GM21528 (cell line): Measurements from ENCODE around the gene PSKH1.
"Not testable (repeated sequence)": the region's sequence is repeated elsewhere in the genome, so short reads cannot be mapped to it uniquely, and the experiment has no call there.

ENCODE experiments used
- ATAC-seq: cut with Tn5 transposase; IDR thresholded peaks from one replicate; pipeline ENCODE4 v1.9.1; 2021; ENCODE audit warnings: mild to moderate bottlenecking, moderate library complexity; ENCODE audit not compliant: unreplicated experiment, low FRiP score

PSKH1 gene

GRCh38 chr16:67972285-67972684 lies 79.2 kb downstream of the PSKH1 start:
- ATAC-seq, result not testable (repeated sequence)

- ATAC-seq, result no peak
Measured at GRCh38 chr16:67975321-67976105, 82.5 kb downstream of the PSKH1 start.

GRCh38 chr16:67976205-67976604 lies 83.2 kb downstream of the PSKH1 start:
- ATAC-seq, result no peak

GRCh38 chr16:67977005-67977404 lies 84.0 kb downstream of the PSKH1 start:
- ATAC-seq, result no peak

- ATAC-seq, result no peak
Measured at GRCh38 chr16:67977469-67978227, 84.6 kb downstream of the PSKH1 start.
